HG02938 (cell line): ENCODE measurements around the gene PRSS53.

Source experiments
- ATAC-seq: cut with Tn5 transposase; IDR thresholded peaks from one replicate; pipeline ENCODE4 v1.9.1; 2021; ENCODE audit warnings: mild to moderate bottlenecking, moderate library complexity; ENCODE audit not compliant: unreplicated experiment

PRSS53 gene

DNA sequence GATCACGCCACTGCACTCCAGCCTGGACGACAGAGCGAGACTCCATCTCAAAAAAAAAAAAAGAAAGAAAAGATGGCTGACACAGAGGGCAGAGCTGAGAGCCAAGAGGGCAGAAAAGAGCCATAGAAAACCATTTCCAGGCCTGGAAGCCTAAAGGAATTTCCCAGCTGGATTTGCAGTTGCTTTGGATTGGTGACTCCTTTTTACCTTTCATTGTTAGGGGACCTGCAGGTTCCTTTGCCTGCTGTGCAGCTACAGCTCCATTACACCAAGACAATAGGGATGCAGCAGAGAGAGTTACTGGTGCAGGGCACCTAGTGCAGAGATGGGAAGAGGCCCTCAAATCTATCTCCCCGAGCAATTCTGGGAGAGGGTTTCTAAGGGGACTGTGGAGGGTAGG lies 33.1 kb downstream of the PRSS53 start:
- no peak for ATAC-seq

DNA sequence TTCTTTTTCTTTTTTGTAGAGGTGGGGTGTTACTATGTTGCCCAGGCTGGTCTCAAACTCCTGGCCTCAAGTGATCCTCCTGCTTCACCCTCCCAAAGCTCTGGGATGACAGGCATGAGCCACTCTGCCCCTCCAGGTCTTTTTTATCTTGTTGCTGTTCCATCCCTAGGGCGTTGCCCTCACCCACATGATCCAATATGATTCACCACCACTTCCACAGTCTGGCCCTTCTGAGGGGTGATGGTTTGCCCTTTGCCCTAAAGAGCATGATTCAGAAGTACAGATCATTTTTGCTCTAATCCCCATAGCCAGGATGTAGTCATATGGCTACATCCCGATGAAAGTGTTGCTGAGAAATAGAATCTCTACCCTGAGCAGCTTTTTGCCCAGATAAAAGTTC lies 36.6 kb downstream of the PRSS53 start:
- ATAC-seq, result no peak

- ATAC-seq, result no peak
Measured at GRCh38 chr16:31050280-31051030, 38.3 kb downstream of the PRSS53 start.

DNA sequence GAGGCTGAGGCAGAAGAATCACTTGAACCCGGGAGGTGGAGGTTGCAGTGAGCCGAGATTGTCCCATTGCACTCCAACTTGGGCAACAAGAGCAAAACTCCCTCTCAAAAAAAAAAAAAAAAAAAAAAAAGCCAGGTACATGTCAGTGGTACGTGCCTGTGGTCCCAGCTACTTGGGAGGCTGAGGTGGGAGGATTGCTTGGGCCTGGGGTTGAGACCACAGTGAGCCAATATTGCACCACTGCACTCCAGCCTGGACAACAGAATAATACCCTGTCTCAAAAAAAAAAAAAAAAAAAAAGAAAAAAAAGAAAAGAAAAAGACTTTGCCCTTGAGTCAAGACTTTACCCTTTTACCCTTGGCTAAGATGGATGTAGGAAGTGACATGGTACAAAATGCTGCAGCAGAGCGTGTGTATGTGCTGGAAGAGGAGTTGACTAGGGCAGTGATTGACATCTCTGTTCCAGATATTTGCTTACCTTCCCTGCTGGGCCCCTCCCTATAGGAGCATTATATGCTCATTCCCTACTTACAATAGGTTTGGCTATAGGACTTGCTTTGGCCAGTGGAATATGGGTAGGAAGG lies 44.8 kb downstream of the PRSS53 start:
- ATAC-seq, result no peak

DNA sequence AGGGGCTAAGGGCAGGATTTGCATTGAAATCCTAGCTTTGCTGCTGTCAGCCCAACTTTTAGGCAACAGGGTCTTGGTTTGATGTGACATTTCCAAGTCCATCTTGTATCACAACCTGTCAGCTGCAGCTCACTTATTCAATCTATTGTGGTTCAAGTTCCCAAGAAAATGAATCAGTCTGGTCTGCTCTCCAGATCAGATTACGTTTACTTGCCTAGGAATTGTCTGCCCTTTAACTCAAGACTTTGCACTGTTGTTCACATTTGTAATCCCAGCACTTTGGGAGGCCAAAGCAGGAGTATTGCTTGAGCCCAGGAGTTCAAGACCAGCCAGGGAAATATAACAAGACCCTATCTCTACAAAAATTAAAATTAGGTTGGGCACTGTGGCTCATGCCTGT lies 45.4 kb downstream of the PRSS53 start:
- ATAC-seq, result no peak

GRCh38 chr16:31042866-31043265 lies 45.9 kb downstream of the PRSS53 start:
- no peak for ATAC-seq

- no peak for ATAC-seq
Measured at GRCh38 chr16:31038993-31039392, 49.8 kb downstream of the PRSS53 start.

DNA sequence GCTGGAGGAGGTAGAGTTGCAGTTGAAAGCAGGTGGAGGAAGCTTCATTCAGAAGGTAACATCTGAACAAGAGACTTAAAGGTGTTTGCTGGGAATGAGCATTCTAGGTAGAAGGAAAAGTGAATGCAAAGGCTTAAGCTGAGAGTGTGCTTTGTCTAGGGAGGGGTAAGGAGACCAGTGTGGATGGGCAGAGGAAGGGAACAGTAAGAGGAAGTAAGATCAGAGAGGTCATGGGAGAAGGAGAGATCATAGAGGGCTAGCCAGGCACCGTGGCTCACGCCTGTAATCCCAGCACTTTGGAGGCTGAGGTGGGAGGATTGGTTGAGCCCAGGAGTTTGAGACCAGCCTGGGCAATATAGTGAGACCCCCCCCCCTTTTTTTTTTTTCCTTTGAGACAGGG lies 52.1 kb downstream of the PRSS53 start:
- no peak for ATAC-seq

GRCh38 chr16:31033709-31034492 lies 54.8 kb downstream of the PRSS53 start:
- peak; percentile 32 for ATAC-seq
